Activated naive CD8-positive, alpha-beta T cell (primary cell): Measurements from ENCODE around the gene DGKK.
"Not testable (repeated sequence)": the region's sequence is repeated elsewhere in the genome, so short reads cannot be mapped to it uniquely, and the experiment has no call there.

Experiments
- H3K27ac Mint-ChIP-seq: one replicate; pipeline ENCODE4 v1.8.0; 2021; ENCODE audit warnings: mixed read lengths
- H3K27me3 Mint-ChIP-seq: one replicate; pipeline ENCODE4 v1.8.0; 2021; ENCODE audit warnings: mixed read lengths
- H3K36me3 Mint-ChIP-seq: one replicate; pipeline ENCODE4 v1.8.0; 2021; ENCODE audit warnings: mixed read lengths
- H3K4me1 Mint-ChIP-seq: one replicate; pipeline ENCODE4 v1.8.0; 2021; ENCODE audit warnings: low read depth, mixed read lengths
- H3K4me3 Mint-ChIP-seq: one replicate; pipeline ENCODE4 v1.8.0; 2021; ENCODE audit warnings: mild to moderate bottlenecking, mixed read lengths
- H3K9me3 Mint-ChIP-seq: one replicate; pipeline ENCODE4 v1.8.0; 2021; ENCODE audit warnings: low read depth, mixed read lengths

DGKK gene

GRCh38 chrX:50372966-50373365 is 97.7 kb downstream of the DGKK start:
- no peak overlapping the region for H3K27ac Mint-ChIP-seq
- no peaks in the 10 kb centered on the region for H3K9me3 Mint-ChIP-seq
- no peaks in the 10 kb centered on the region for H3K36me3 Mint-ChIP-seq
- no peaks in the 10 kb centered on the region for H3K4me1 Mint-ChIP-seq
- no peaks in the 10 kb centered on the region for H3K27me3 Mint-ChIP-seq
- no peak overlapping the region for H3K4me3 Mint-ChIP-seq

DNA sequence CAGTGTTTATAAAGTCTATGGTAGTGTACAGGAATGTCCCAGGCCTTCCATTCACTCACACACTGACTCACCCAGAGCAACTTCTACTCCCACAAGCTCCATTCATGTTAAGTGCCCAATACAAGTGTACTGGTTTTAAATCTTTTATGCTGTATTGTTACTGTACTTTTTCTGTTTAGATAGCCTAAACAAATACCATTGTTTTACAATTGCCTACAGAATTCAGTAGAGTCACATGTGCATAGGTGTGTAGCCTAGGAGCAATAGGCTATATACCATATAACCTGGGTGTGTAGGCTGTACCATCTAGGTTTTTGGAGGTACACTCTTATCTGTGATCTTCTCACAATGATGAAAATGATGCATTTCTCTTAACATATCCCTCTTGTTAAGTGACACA is 126.7 kb downstream of the DGKK start:
- H3K27ac Mint-ChIP-seq, result no peak overlapping the region
- H3K27me3 Mint-ChIP-seq, result no peaks in the 10 kb centered on the region
- no peaks in the 10 kb centered on the region for H3K4me1 Mint-ChIP-seq
- no peak overlapping the region for H3K4me3 Mint-ChIP-seq
- no peaks in the 10 kb centered on the region for H3K9me3 Mint-ChIP-seq
- no peaks in the 10 kb centered on the region for H3K36me3 Mint-ChIP-seq

DNA sequence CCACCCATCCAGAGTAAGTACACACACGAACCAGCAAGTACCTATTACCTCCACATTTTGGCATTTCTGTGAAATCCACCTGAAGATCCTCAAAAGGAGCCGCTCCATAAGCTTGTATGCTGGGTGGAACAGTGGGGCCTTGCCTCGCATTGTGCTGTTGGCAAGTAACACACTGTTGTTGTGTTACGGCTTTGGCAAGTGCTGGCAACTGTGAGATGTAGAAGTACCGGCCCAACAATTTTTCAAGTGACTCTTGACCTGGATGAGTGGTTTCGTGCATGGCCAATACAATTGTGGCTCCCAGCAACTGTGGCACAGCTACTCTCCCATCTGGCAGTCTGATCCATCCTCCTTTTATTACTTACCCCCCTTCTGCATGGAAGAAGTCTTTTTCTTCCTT is 137.3 kb downstream of the DGKK start:
- H3K36me3 Mint-ChIP-seq, result no peaks in the 10 kb centered on the region
- H3K27ac Mint-ChIP-seq, result no peak overlapping the region
- no peaks in the 10 kb centered on the region for H3K9me3 Mint-ChIP-seq
- no peak overlapping the region for H3K4me3 Mint-ChIP-seq
- no peaks in the 10 kb centered on the region for H3K27me3 Mint-ChIP-seq
- H3K4me1 Mint-ChIP-seq, result no peaks in the 10 kb centered on the region

- not testable (repeated sequence) for H3K4me3 Mint-ChIP-seq, H3K4me1 Mint-ChIP-seq, H3K27ac Mint-ChIP-seq, H3K36me3 Mint-ChIP-seq, H3K9me3 Mint-ChIP-seq, H3K27me3 Mint-ChIP-seq
Measured at GRCh38 chrX:50332668-50333067, 138.0 kb downstream of the DGKK start.

GRCh38 chrX:50327235-50327634 is 143.4 kb downstream of the DGKK start:
- H3K36me3 Mint-ChIP-seq, result no peaks in the 10 kb centered on the region
- no peaks in the 10 kb centered on the region for H3K9me3 Mint-ChIP-seq

More at GRCh38 chrX:50327235-50327634, 143.4 kb downstream of the DGKK start:
- no peaks in the 10 kb centered on the region for H3K4me1 Mint-ChIP-seq
- H3K27me3 Mint-ChIP-seq, result no peaks in the 10 kb centered on the region
- no peak overlapping the region for H3K4me3 Mint-ChIP-seq
- no peak overlapping the region for H3K27ac Mint-ChIP-seq
